Breast epithelium (tissue), 4 donors: ENCODE data around the gene RHEX. TPM values are rescaled to one million over a fixed set of nuclear protein-coding genes. Genes with fewer than 3 reads are reported as not detected.

Source experiments
- DNase-seq, 2 donors: peaks; one replicate each; pipeline ENCODE4 v3.0.0-alpha.2; 2019; ENCODE audit warnings: low spot score in 2 of 2
- H3K27ac ChIP-seq, 2 donors: fragments of 200-600 bp; sonication (generic) in 1 of 2; one replicate each; pipeline ENCODE4 v1.5.1; 2016 to 2019; ENCODE audit warnings: mild to moderate bottlenecking in 1 of 2
- H3K27me3 ChIP-seq, 2 donors: fragments of 200-600 bp; sonication (generic) in 1 of 2; one replicate each; pipeline versions ENCODE4 v1.5.1 to v1.6.0; 2017 to 2019; ENCODE audit warnings: control low read depth in 1 of 2, mild to moderate bottlenecking in 1 of 2
- H3K36me3 ChIP-seq: fragments of 200-600 bp; one replicate; pipeline ENCODE4 v1.5.1; 2019
- H3K4me1 ChIP-seq, 2 donors: fragments of 200-600 bp; sonication (generic); one replicate each; pipeline ENCODE4 v1.5.1; 2016 to 2019; ENCODE audit warnings: control low read depth in 1 of 2
- H3K4me3 ChIP-seq, 3 donors: fragments of 200-600 bp; sonication (generic); 1 replicate in 2 of 3; 2 replicates in 1 of 3; pipeline ENCODE4 v1.5.1; 2016 to 2019; ENCODE audit warnings: mild to moderate bottlenecking in 3 of 3, moderate library complexity in 2 of 3
- H3K9me3 ChIP-seq, 2 donors: fragments of 200-600 bp; sonication (generic) in 1 of 2; one replicate each; pipeline ENCODE4 v1.5.1; 2016 to 2019; ENCODE audit warnings: control low read depth in 1 of 2
- CTCF ChIP-seq, 3 donors: fragments of 450-650 bp; IDR thresholded peaks; one replicate each; pipeline ENCODE4 v1.5.1; 2016 to 2017; ENCODE audit warnings: antibody characterized with exemption in 3 of 3, mild to moderate bottlenecking in 3 of 3, moderate library complexity in 3 of 3
- POLR2A ChIP-seq: fragments of 450-650 bp; IDR thresholded peaks from one replicate; pipeline ENCODE4 v1.6.1; 2016; ENCODE audit warnings: antibody characterized with exemption, mild to moderate bottlenecking, moderate library complexity
- POLR2AphosphoS5 ChIP-seq, 3 donors: sonication (generic); formaldehyde crosslinking; IDR thresholded peaks; one replicate each; pipeline ENCODE4 v1.6.1; 2017; ENCODE audit warnings: antibody characterized with exemption in 3 of 3
- intact Hi-C: fragments of 100-400 bp; cut with DNase I; formaldehyde crosslinking; loops from one replicate; pipeline ENCODE4 v1.15.1; 2023; ENCODE audit warnings: low total_unique reads
- total RNA-seq, 3 donors: library from RNA; depleted of rRNA; stranded (reverse); fragments of >200 nt; gene quantifications; one replicate each; pipeline ENCODE4 v1.1.0, GENCODE V29; 2016

RHEX gene
- total RNA-seq, 3 donors from 2014 or later: 0.98 to 20.6 (median 4.4) TPM

DNA sequence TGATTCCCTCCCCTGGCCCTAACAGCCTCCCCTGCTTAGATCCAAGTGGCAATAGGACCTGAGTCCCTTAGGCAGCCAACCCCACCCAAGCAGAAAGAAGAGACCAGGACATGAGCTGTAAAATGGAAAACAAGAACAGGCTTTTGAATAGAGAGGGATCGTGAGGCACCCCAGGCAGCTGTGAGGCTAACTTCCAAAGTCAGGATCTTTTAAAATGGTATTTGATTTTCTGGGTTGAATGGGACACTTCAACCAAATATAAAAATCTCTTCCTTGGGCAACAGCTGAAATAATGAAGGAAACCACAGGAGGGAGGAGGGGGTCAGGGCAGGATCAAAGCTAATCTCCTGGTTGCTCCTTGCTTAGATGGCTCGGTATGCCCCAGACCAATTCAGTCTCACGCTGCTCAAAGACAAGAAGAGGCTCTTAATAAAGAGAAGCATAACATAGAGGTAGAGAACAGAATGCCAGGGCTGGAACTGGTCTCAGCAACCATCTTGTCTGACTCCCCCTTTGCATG lies 92.9 kb downstream of the RHEX start:
- intact Hi-C loops: no loop called here
- Histone ChIP-seq H3K4me3 (no peak overlapping the region), H3K4me1 (no peaks in the 10 kb centered on the region), H3K27ac (no peak overlapping the region), H3K36me3 (no peaks in the 10 kb centered on the region), H3K27me3 (no peaks in the 10 kb centered on the region), H3K9me3 (no peaks in the 10 kb centered on the region)
- TF ChIP-seq POLR2AphosphoS5 (IDR thresholded peaks at IDR 0.05): no peak
- TF ChIP-seq POLR2A: no peak
- TF ChIP-seq CTCF (IDR thresholded peaks at IDR 0.05): no peak
- no peak for DNase-seq

Other genes starting within 250 kb of the RHEX start
- 10 to 100 TPM; 13.9 to 18.0 (median 16.8) TPM for gene SLC41A1, start 240.0 kb upstream of the RHEX start, total RNA-seq
- gene PM20D1, start 203.0 kb upstream of the RHEX start, total RNA-seq: under 1 TPM; 0.15 to 0.33 (median 0.16) TPM
- gene SLC26A9, start 109.7 kb upstream of the RHEX start, total RNA-seq: not detected
- 1 to 10 TPM; 1.3 to 6.6 (median 2.9) TPM for gene RAB7B, start 49.8 kb upstream of the RHEX start, total RNA-seq
- gene CTSE, start 29.3 kb upstream of the RHEX start, total RNA-seq: under 1 TPM in 1 of 3 donors, not detected in 2; under 0.01 TPM
- gene AVPR1B, start 64.2 kb downstream of the RHEX start, total RNA-seq: not detected
- 1 to 10 TPM in 1 of 3 donors, under 1 TPM in 1, not detected in 1; 0.98 to 1.8 TPM for gene FAM72A, start 149.7 kb downstream of the RHEX start, total RNA-seq
- gene SRGAP2, start 150.4 kb downstream of the RHEX start, total RNA-seq: 10 to 100 TPM; 36.1 to 93.3 (median 43.3) TPM